Measurements from ENCODE around the gene CPEB4. TPM values are rescaled to one million over a fixed set of nuclear protein-coding genes. Genes with fewer than 3 reads are reported as not detected.

Gene CPEB4
- total and polyA plus RNA-seq, 10 of the 15 experiments (the other 5 are each of a cell fraction or from before 2014, with no cell fraction given): 6.9 to 33.1 (median 20.4) TPM

DNA sequence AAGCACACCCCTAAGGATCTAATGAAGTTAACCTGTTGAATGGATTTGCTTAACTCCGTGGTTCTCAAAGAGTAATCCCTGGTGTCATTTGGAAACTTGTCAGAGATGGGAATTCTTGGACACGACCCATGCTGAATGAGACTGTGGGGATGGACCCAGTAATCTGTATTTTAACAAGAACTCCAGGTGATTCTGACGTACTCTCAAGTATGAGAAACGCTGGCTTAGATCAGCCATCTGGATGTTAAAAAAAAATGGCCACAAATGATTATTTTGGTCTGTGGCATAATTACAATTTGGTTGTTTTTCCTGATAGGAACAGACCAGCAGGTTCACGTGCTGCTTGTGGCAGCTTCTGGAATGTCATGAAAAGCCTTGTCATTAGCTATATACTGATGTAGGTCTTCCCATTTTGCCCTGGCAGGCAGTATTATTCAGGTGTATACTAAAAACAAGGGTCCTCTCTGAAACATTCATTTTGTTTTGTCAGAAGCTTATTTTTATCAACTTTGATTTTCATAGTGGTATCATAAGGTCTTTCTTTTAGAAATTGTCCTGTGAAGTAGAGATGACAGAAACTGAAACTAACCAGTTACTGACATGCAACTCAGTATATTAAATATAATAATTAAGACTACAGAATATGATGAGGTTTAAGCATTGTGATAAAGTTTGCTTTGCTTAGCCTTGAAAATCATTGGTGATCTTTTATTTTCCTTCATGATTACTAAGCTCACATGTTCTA, 15.4 kb downstream of the CPEB4 start (continued):
- TF ChIP-seq, protein P1, sequence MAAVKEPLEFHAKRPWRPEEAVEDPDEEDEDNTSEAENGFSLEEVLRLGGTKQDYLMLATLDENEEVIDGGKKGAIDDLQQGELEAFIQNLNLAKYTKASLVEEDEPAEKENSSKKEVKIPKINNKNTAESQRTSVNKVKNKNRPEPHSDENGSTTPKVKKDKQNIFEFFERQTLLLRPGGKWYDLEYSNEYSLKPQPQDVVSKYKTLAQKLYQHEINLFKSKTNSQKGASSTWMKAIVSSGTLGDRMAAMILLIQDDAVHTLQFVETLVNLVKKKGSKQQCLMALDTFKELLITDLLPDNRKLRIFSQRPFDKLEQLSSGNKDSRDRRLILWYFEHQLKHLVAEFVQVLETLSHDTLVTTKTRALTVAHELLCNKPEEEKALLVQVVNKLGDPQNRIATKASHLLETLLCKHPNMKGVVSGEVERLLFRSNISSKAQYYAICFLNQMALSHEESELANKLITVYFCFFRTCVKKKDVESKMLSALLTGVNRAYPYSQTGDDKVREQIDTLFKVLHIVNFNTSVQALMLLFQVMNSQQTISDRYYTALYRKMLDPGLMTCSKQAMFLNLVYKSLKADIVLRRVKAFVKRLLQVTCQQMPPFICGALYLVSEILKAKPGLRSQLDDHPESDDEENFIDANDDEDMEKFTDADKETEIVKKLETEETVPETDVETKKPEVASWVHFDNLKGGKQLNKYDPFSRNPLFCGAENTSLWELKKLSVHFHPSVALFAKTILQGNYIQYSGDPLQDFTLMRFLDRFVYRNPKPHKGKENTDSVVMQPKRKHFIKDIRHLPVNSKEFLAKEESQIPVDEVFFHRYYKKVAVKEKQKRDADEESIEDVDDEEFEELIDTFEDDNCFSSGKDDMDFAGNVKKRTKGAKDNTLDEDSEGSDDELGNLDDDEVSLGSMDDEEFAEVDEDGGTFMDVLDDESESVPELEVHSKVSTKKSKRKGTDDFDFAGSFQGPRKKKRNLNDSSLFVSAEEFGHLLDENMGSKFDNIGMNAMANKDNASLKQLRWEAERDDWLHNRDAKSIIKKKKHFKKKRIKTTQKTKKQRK (IDR thresholded peaks at IDR 0.05; ENCODE audit: low read depth, low read length): no peak
- TF ChIP-seq NR2C1 (IDR thresholded peaks at IDR 0.05) (no peak), CBFB (IDR thresholded peaks at IDR 0.05; ENCODE audit: low read depth) (no peak), RUNX3 (IDR thresholded peaks at IDR 0.05; ENCODE audit: low read length) (no peak; the same call in 1 of the 2 replicates), MEF2B (IDR thresholded peaks at IDR 0.05; ENCODE audit: partially characterized antibody, poor library complexity, severe bottlenecking) (peak; percentile 22), IKZF2 (IDR thresholded peaks at IDR 0.05) (peak in 1 of 2 experiments; percentile 36; a peak in 1 of 4 replicates), SPI1 (IDR thresholded peaks at IDR 0.05; ENCODE audit: borderline replicate concordance, insufficient read depth, low read depth, low read length) (no peak), POU2F2 (IDR thresholded peaks at IDR 0.05; ENCODE audit: borderline replicate concordance, low read depth, low read length) (no peak)
- TF ChIP-seq, protein P2, sequence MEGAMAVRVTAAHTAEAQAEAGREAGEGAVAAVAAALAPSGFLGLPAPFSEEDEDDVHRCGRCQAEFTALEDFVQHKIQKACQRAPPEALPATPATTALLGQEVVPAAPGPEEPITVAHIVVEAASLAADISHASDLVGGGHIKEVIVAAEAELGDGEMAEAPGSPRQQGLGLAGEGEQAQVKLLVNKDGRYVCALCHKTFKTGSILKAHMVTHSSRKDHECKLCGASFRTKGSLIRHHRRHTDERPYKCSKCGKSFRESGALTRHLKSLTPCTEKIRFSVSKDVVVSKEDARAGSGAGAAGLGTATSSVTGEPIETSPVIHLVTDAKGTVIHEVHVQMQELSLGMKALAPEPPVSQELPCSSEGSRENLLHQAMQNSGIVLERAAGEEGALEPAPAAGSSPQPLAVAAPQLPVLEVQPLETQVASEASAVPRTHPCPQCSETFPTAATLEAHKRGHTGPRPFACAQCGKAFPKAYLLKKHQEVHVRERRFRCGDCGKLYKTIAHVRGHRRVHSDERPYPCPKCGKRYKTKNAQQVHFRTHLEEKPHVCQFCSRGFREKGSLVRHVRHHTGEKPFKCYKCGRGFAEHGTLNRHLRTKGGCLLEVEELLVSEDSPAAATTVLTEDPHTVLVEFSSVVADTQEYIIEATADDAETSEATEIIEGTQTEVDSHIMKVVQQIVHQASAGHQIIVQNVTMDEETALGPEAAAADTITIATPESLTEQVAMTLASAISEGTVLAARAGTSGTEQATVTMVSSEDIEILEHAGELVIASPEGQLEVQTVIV (IDR thresholded peaks at IDR 0.05; ENCODE audit: borderline replicate concordance, partially characterized antibody): no peak
- TF ChIP-seq, protein P3, sequence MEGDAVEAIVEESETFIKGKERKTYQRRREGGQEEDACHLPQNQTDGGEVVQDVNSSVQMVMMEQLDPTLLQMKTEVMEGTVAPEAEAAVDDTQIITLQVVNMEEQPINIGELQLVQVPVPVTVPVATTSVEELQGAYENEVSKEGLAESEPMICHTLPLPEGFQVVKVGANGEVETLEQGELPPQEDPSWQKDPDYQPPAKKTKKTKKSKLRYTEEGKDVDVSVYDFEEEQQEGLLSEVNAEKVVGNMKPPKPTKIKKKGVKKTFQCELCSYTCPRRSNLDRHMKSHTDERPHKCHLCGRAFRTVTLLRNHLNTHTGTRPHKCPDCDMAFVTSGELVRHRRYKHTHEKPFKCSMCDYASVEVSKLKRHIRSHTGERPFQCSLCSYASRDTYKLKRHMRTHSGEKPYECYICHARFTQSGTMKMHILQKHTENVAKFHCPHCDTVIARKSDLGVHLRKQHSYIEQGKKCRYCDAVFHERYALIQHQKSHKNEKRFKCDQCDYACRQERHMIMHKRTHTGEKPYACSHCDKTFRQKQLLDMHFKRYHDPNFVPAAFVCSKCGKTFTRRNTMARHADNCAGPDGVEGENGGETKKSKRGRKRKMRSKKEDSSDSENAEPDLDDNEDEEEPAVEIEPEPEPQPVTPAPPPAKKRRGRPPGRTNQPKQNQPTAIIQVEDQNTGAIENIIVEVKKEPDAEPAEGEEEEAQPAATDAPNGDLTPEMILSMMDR (IDR thresholded peaks at IDR 0.05 in 2 of 3, conservative IDR thresholded peaks at IDR 0.05 in 1 of 3; ENCODE audit: control insufficient read depth in 2 of 3, extremely low read depth in 1 of 3, insufficient read depth in 1 of 3, low read depth in 3 of 3, low read length in 3 of 3): no peak
- TF ChIP-seq, protein P4, sequence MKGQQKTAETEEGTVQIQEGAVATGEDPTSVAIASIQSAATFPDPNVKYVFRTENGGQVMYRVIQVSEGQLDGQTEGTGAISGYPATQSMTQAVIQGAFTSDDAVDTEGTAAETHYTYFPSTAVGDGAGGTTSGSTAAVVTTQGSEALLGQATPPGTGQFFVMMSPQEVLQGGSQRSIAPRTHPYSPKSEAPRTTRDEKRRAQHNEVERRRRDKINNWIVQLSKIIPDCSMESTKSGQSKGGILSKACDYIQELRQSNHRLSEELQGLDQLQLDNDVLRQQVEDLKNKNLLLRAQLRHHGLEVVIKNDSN (IDR thresholded peaks at IDR 0.05; ENCODE audit: borderline replicate concordance, extremely low read length, insufficient read depth, low read depth, low read length): no peak
- TF ChIP-seq, protein P5, sequence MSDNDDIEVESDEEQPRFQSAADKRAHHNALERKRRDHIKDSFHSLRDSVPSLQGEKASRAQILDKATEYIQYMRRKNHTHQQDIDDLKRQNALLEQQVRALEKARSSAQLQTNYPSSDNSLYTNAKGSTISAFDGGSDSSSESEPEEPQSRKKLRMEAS (IDR thresholded peaks at IDR 0.05; ENCODE audit: low read depth, low read length): no peak
